GM19099 (cell line): ENCODE data around the gene LZTFL1.

Source experiments
- POLR2A ChIP-seq: IDR thresholded peaks from 3 replicates; pipeline ENCODE4 v1.6.1; 2011; ENCODE audit warnings: low read depth; ENCODE audit not compliant: insufficient read length; ENCODE audit errors: extremely low read depth

The LZTFL1 gene

DNA sequence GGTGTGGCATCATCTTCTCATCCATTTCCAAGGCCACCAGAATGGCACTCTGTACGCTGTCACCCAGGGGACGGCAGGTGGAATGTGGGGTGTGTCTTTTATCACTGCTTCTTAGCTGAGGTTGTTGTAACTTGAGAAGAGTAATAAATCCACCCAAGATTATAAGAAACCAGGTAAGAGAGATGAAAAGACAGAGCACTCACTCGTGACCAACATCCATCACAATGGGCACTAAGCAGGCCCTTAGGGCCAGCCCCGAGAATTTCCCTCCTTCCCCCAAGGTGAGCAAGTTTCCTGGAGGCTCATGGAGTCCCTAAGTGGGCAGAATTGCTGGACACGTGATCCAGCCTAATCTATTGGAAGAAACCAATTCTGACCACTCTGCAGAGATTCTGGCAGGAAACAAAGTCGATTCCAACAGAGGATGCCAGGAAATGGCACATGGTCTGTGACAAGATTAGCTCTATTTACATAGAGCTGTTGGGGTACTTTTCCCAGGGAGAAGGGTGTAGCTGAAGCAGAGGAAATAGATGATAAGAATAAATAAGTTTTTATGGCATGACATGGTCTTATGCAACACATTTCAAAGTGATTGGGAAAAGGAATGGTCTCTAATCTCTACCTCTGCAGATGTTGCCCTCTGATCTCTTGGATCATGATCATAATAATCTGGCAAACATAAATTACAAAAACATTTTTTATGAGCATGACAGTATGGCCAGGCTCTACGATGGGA, 68.0 kb downstream of the LZTFL1 start:
- no peak for TF ChIP-seq POLR2A
